ENCODE results near the gene EBLN2. TPM values are rescaled to one million over a fixed set of nuclear protein-coding genes. Genes with fewer than 3 reads are reported as not detected.

EBLN2 gene
- total RNA-seq, 4 donors from 2014 or later: 4.7 to 20.5 (median 11.3) TPM

DNA sequence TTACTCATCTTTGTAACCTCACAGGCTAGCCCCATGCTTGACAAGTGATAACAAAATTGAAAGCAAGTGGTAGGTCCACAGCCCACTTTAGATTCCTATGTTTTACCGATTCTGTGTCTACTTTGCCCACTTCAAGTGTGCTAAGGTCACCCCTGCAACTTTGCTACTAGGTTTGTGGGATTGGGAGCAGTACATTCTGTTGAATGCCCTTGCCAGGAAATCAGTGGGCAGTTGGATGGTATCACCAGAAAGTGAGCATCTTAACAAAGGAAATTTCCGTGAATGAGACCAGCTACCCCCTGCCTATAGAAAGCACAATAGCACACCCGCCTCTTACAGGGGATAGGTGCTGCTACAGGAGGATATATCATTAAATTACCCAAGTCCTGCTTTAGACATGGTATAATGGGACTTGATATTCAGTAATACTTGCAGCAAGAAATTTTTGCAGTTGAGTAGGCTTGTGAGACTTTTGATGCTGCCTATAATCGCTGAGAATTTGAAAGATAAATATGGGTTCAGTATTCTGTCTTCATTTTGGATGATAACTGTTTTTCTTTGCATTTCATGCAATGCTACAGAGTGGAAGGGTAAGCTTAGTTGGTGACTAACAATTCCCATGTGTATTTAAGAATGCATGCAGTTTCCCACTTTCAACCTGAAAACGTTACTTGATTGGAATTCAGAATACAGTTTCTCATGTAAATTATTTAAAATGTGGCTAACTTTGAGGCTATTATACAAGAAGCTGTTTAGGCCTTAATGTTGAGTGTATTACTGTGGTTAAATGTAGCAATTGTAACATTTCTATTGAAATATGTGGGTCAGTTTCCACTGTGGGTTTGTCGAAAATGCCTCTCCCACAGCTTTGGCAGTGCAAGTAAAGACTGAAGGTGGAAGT is 9.5 kb downstream of the EBLN2 start:
- Histone ChIP-seq H3K27ac (no peak overlapping the region), H3K4me1 (no peaks in the 10 kb centered on the region), H3K27me3 (no peaks in the 10 kb centered on the region), H3K4me3 (no peak overlapping the region), H3K36me3 (no peaks in the 10 kb centered on the region), H3K9me3 (no peaks in the 10 kb centered on the region)
- intact Hi-C loops (cut with DNase I; ENCODE audit: low total_unique reads): no loop called here
- DNase-seq: no peak
- TF ChIP-seq, protein P1, sequence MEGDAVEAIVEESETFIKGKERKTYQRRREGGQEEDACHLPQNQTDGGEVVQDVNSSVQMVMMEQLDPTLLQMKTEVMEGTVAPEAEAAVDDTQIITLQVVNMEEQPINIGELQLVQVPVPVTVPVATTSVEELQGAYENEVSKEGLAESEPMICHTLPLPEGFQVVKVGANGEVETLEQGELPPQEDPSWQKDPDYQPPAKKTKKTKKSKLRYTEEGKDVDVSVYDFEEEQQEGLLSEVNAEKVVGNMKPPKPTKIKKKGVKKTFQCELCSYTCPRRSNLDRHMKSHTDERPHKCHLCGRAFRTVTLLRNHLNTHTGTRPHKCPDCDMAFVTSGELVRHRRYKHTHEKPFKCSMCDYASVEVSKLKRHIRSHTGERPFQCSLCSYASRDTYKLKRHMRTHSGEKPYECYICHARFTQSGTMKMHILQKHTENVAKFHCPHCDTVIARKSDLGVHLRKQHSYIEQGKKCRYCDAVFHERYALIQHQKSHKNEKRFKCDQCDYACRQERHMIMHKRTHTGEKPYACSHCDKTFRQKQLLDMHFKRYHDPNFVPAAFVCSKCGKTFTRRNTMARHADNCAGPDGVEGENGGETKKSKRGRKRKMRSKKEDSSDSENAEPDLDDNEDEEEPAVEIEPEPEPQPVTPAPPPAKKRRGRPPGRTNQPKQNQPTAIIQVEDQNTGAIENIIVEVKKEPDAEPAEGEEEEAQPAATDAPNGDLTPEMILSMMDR (IDR thresholded peaks at IDR 0.05): no peak
- no peak for TF ChIP-seq POLR2A (IDR thresholded peaks at IDR 0.05)

DNA sequence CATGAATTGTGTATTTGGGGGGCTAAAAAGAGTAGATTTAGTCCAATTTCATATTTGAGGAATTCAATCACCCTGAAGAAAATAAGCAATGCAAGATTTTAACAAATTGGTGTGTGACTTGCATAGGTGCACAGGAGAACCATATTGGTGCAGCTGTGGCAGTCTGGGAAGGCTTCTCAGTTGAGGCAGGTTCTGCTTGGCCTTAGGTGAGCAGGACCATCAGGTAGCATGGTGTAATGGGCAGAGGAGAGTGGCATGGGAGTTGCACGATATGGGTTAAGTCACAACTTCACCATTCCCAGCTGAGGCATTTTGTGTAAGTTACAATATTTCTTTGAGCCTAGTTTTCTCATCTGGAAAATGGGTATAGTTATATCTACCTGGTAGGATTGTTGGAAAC is 10.5 kb downstream of the EBLN2 start:
- intact Hi-C loops (cut with DNase I; ENCODE audit: low total_unique reads): no loop called here
- H3K27ac ChIP-seq: no peak overlapping the region
- no peak for TF ChIP-seq POLR2A (IDR thresholded peaks at IDR 0.05)
- TF ChIP-seq, protein P1 (IDR thresholded peaks at IDR 0.05): no peak
- no peaks in the 10 kb centered on the region for H3K36me3 ChIP-seq
- no peak for DNase-seq
- no peak overlapping the region for H3K4me3 ChIP-seq
- no peaks in the 10 kb centered on the region for H3K9me3 ChIP-seq
- H3K4me1 ChIP-seq: no peaks in the 10 kb centered on the region
- no peaks in the 10 kb centered on the region for H3K27me3 ChIP-seq

DNA sequence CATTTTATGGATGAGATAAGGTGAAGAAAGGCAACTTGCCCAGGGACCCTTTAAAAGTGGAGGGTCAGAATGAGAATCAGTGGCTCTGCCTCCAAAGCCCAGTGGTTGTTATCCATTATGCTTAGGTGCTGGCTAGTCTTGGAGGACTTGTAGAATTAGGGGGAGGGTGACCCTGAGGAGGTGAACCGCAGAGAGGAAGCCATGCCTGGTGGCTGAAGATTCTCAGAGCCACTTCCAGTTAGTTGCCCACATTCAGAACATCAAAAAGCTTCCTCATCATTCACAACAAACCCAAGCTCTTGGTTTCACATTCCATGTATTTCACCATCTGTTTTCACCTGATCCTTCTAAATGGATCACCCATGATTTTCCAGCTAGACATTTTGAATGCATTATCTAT is 11.2 kb downstream of the EBLN2 start:
- no peaks in the 10 kb centered on the region for H3K9me3 ChIP-seq
- no peak overlapping the region for H3K4me3 ChIP-seq
- H3K27me3 ChIP-seq: no peaks in the 10 kb centered on the region
- no peak overlapping the region for H3K27ac ChIP-seq
- H3K36me3 ChIP-seq: no peaks in the 10 kb centered on the region
- TF ChIP-seq POLR2A (IDR thresholded peaks at IDR 0.05): no peak
- TF ChIP-seq, protein P1 (IDR thresholded peaks at IDR 0.05): no peak
- no peak for DNase-seq
- intact Hi-C loops (cut with DNase I; ENCODE audit: low total_unique reads): no loop called here
- no peaks in the 10 kb centered on the region for H3K4me1 ChIP-seq

DNA sequence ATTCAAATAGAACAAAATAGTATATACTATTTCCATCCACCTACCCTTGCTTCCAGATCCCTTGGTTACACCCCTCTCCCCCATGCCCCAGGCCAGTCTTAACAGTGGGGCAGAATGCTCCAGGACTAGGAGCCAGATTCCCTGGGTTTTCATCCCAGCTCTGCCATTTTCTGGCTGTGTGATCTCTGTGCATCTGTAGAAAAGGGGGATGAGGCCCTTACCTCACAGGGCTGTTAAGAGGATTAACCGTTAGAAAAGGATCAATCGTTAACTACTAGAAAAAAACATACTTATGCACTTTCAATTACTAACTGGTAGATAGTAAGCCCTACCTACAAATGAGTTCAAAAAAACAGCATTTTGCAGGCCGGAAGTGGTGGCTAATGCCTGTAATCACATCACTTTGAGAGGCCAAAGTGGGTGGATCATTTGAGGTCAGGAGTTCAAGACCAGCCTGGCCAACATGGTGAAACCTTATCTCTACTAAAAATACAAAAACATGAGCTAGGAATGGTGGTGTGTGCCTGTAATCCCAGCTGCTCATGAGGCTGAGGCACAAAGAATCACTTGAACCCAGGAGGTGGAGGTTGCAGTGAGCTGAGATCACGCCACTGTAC is 11.7 kb downstream of the EBLN2 start:
- Histone ChIP-seq H3K4me3 (no peak overlapping the region), H3K36me3 (no peaks in the 10 kb centered on the region), H3K4me1 (no peaks in the 10 kb centered on the region), H3K27ac (no peak overlapping the region), H3K27me3 (no peaks in the 10 kb centered on the region), H3K9me3 (no peaks in the 10 kb centered on the region)
- intact Hi-C loops (cut with DNase I; ENCODE audit: low total_unique reads): no loop called here
- no peak for TF ChIP-seq POLR2A (IDR thresholded peaks at IDR 0.05)
- TF ChIP-seq, protein P1 (IDR thresholded peaks at IDR 0.05): no peak
- no peak for DNase-seq

DNA sequence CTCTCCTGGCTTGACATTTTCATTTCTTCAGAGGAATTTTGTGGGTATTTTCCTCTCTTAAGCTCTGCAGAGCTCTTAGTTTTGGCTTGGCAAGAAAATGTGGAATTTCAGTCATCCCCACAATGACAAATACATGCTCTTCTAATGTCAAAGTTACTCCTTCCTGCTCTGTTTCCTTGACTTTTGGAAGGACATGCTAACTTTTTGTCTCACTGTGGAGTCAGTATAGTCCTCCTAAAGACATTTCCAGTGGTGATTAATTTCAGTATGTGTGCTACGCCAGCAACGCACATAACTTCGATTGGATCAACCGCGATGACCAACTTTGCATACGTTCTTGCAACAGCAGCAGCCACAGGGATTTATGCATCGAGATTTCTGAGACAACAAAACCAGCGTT is 13.3 kb downstream of the EBLN2 start:
- H3K9me3 ChIP-seq: no peaks in the 10 kb centered on the region
- H3K36me3 ChIP-seq: no peaks in the 10 kb centered on the region
- TF ChIP-seq, protein P1 (IDR thresholded peaks at IDR 0.05): no peak
- TF ChIP-seq POLR2A (IDR thresholded peaks at IDR 0.05): no peak
- intact Hi-C loops (cut with DNase I; ENCODE audit: low total_unique reads): no loop called here
- no peaks in the 10 kb centered on the region for H3K4me1 ChIP-seq
- no peak overlapping the region for H3K27ac ChIP-seq
- no peaks in the 10 kb centered on the region for H3K27me3 ChIP-seq
- no peak for DNase-seq
- no peak overlapping the region for H3K4me3 ChIP-seq
